Trophoblast cell (in vitro differentiated cells and primary cell): ENCODE results near the gene TEX55.
"Not testable (repeated sequence)": the region's sequence is repeated elsewhere in the genome, so short reads cannot be mapped to it uniquely, and the experiment has no call there.

ENCODE experiments used
- DNase-seq, 2 donors: peaks; one replicate each; pipeline ENCODE4 v3.0.0-alpha.2; 2016
- H2AFZ ChIP-seq: 2 replicates; pipeline ENCODE4 v1.6.1; 2013; ENCODE audit warnings: low read length, moderate library complexity, mild to moderate bottlenecking; ENCODE audit not compliant: insufficient read depth, poor library complexity
- H2AK5ac ChIP-seq: 2 replicates; pipeline ENCODE4 v1.6.1; 2013; ENCODE audit warnings: mild to moderate bottlenecking, low read length
- H2BK120ac ChIP-seq: 2 replicates; pipeline ENCODE4 v1.6.1; 2013; ENCODE audit warnings: low read length, mild to moderate bottlenecking, moderate library complexity; ENCODE audit not compliant: insufficient read depth, poor library complexity
- H2BK12ac ChIP-seq: 2 replicates; pipeline ENCODE4 v1.6.1; 2013; ENCODE audit warnings: mild to moderate bottlenecking, low read length, moderate library complexity
- H2BK5ac ChIP-seq: 2 replicates; pipeline ENCODE4 v1.6.1; 2013; ENCODE audit warnings: low read length, low read depth, moderate library complexity, mild to moderate bottlenecking; ENCODE audit not compliant: poor library complexity
- H3K14ac ChIP-seq: 2 replicates; pipeline ENCODE4 v1.6.1; 2013; ENCODE audit warnings: mild to moderate bottlenecking, low read length
- H3K18ac ChIP-seq: 2 replicates; pipeline ENCODE4 v1.6.1; 2013; ENCODE audit warnings: mild to moderate bottlenecking, low read length
- H3K23ac ChIP-seq: 2 replicates; pipeline ENCODE4 v1.6.1; 2013; ENCODE audit warnings: low read length
- H3K27ac ChIP-seq: 2 replicates; pipeline ENCODE4 v1.5.1; 2013; ENCODE audit warnings: low read depth, mild to moderate bottlenecking, inconsistent platforms, low read length, moderate library complexity
- H3K27me3 ChIP-seq: 2 replicates; pipeline ENCODE4 v1.6.1; 2013; ENCODE audit warnings: inconsistent platforms, mild to moderate bottlenecking, low read length, moderate library complexity; ENCODE audit not compliant: insufficient read depth
- H3K36me3 ChIP-seq, 2 experiments: 1 replicate in 1 of 2; 2 replicates in 1 of 2; pipeline ENCODE4 v1.6.1; 2013; ENCODE audit warnings: low read length in 2 of 2, mild to moderate bottlenecking in 2 of 2, moderate library complexity in 1 of 2; ENCODE audit not compliant: insufficient read depth in 2 of 2, control insufficient read depth in 1 of 2
- H3K4ac ChIP-seq: 2 replicates; pipeline ENCODE4 v1.6.1; 2013; ENCODE audit warnings: low read depth, mild to moderate bottlenecking, low read length, moderate library complexity
- H3K4me1 ChIP-seq, 2 experiments: 1 replicate in 1 of 2; 2 replicates in 1 of 2; pipeline ENCODE4 v1.6.1; 2013; ENCODE audit warnings: low read length in 2 of 2, mild to moderate bottlenecking in 2 of 2, moderate library complexity in 1 of 2; ENCODE audit not compliant: insufficient read depth in 2 of 2, control insufficient read depth in 1 of 2
- H3K4me2 ChIP-seq: 2 replicates; pipeline ENCODE4 v1.6.1; 2013; ENCODE audit warnings: inconsistent platforms, mild to moderate bottlenecking, low read length, moderate library complexity
- H3K4me3 ChIP-seq: 2 replicates; pipeline ENCODE4 v1.5.1; 2013; ENCODE audit warnings: mild to moderate bottlenecking, low read depth, low read length, inconsistent platforms
- H3K79me1 ChIP-seq: one replicate; pipeline ENCODE4 v1.6.1; 2013; ENCODE audit warnings: low read length
- H3K79me2 ChIP-seq: 2 replicates; pipeline ENCODE4 v1.6.1; 2013; ENCODE audit warnings: low read length, mild to moderate bottlenecking; ENCODE audit not compliant: control insufficient read depth, insufficient read depth, poor library complexity
- H3K9ac ChIP-seq: 2 replicates; pipeline ENCODE4 v1.6.1; 2013; ENCODE audit warnings: mild to moderate bottlenecking, low read length
- H3K9me3 ChIP-seq: 2 replicates; pipeline ENCODE4 v1.6.1; 2013; ENCODE audit warnings: low read depth, mild to moderate bottlenecking, control low read depth, inconsistent platforms, low read length; ENCODE audit not compliant: insufficient read depth
- H4K12ac ChIP-seq: 2 replicates; pipeline ENCODE4 v1.6.1; 2013; ENCODE audit warnings: low read depth, mild to moderate bottlenecking, low read length, moderate library complexity
- H4K8ac ChIP-seq: 2 replicates; pipeline ENCODE4 v1.6.1; 2013; ENCODE audit warnings: low read depth, mild to moderate bottlenecking, low read length, moderate library complexity
- H4K91ac ChIP-seq: one replicate; pipeline ENCODE4 v1.6.1; 2013; ENCODE audit warnings: low read depth, mild to moderate bottlenecking, low read length, moderate library complexity
- WGBS: extraction: QIAGEN DNeasy Blood & Tissue Kit; methylation state at CpG from one replicate; pipeline ENCODE4 v1.1.7; 2013; ENCODE audit warnings: missing lambda C conversion rate; ENCODE audit not compliant: insufficient read length, insufficient coverage; ENCODE audit errors: extremely low coverage; 5-methylcytosine and 5-hydroxymethylcytosine counted together

The TEX55 gene

GRCh38 chr3:119139360-119139759, 6.6 kb upstream of the TEX55 start:
- not testable (repeated sequence) for DNase-seq, H3K4me2 ChIP-seq, H2BK5ac ChIP-seq, H4K8ac ChIP-seq, H3K4ac ChIP-seq, H3K23ac ChIP-seq, H3K18ac ChIP-seq, H2BK12ac ChIP-seq, H4K12ac ChIP-seq, H3K9me3 ChIP-seq, H3K14ac ChIP-seq, H3K9ac ChIP-seq, H2BK120ac ChIP-seq, H3K4me3 ChIP-seq, H2AFZ ChIP-seq, H3K27me3 ChIP-seq, H4K91ac ChIP-seq, H3K79me2 ChIP-seq, H3K79me1 ChIP-seq, H3K4me1 ChIP-seq, H2AK5ac ChIP-seq, H3K36me3 ChIP-seq, H3K27ac ChIP-seq
- WGBS: no CpG with 5 or more reads among the region's 4 CpGs

- Histone ChIP-seq H3K79me1 (no peaks in the 10 kb centered on the region), H3K23ac (no peak overlapping the region), H3K4me1 (no peaks in the 10 kb centered on the region), H4K91ac (no peak overlapping the region), H3K9me3 (no peaks in the 10 kb centered on the region), H3K27ac (no peak overlapping the region), H2BK5ac (no peak overlapping the region), H2AK5ac (no peak overlapping the region), H3K79me2 (no peaks in the 10 kb centered on the region), H3K36me3 (no peaks in the 10 kb centered on the region), H2BK12ac (no peak overlapping the region), H3K9ac (no peak overlapping the region), H3K4ac (no peak overlapping the region), H4K12ac (no peak overlapping the region), H3K18ac (no peak overlapping the region), H3K27me3 (no peaks in the 10 kb centered on the region), H2AFZ (no peak overlapping the region), H3K4me3 (no peak overlapping the region), H2BK120ac (no peak overlapping the region), H3K14ac (no peak overlapping the region), H3K4me2 (no peak overlapping the region), H4K8ac (no peak overlapping the region)
- no CpG with 5 or more reads among the region's 5 CpGs for WGBS
- DNase-seq: no peak
Measured at GRCh38 chr3:119140466-119140865, 5.5 kb upstream of the TEX55 start.

GRCh38 chr3:119145128-119145499, 851 bp upstream of the TEX55 start:
- Histone ChIP-seq H2BK12ac (no peak overlapping the region), H3K9ac (no peak overlapping the region), H3K18ac (no peak overlapping the region), H3K79me2 (no peaks in the 10 kb centered on the region), H3K14ac (no peak overlapping the region), H3K4me2 (no peak overlapping the region), H3K4ac (no peak overlapping the region), H4K91ac (no peak overlapping the region), H2BK5ac (no peak overlapping the region), H2AFZ (no peak overlapping the region), H4K12ac (no peak overlapping the region), H3K27me3 (no peaks in the 10 kb centered on the region), H3K4me3 (no peak overlapping the region), H3K9me3 (no peaks in the 10 kb centered on the region), H4K8ac (no peak overlapping the region), H2AK5ac (no peak overlapping the region), H3K4me1 (no peaks in the 10 kb centered on the region), H3K27ac (no peak overlapping the region), H3K36me3 (no peaks in the 10 kb centered on the region), H2BK120ac (no peak overlapping the region), H3K23ac (no peak overlapping the region), H3K79me1 (no peaks in the 10 kb centered on the region)
- DNase-seq: no peak

GRCh38 chr3:119146578-119147375, 812 bp downstream of the TEX55 start:
- Histone ChIP-seq H4K91ac (no peak overlapping the region), H3K14ac (no peak overlapping the region), H3K9me3 (no peaks in the 10 kb centered on the region), H3K79me1 (no peaks in the 10 kb centered on the region), H3K27me3 (no peaks in the 10 kb centered on the region), H3K4me3 (no peak overlapping the region), H2AK5ac (no peak overlapping the region), H3K23ac (no peak overlapping the region), H2BK12ac (no peak overlapping the region), H2BK120ac (no peak overlapping the region), H2AFZ (no peak overlapping the region), H3K36me3 (no peaks in the 10 kb centered on the region), H3K27ac (no peak overlapping the region), H3K79me2 (no peaks in the 10 kb centered on the region), H2BK5ac (no peak overlapping the region), H3K9ac (no peak overlapping the region), H4K8ac (no peak overlapping the region), H4K12ac (no peak overlapping the region), H3K18ac (no peak overlapping the region), H3K4me2 (no peak overlapping the region), H3K4me1 (no peaks in the 10 kb centered on the region), H3K4ac (no peak overlapping the region)
- no CpG with 5 or more reads among the region's 15 CpGs for WGBS
- DNase-seq: no peak
